ENCODE measurements around the gene GLCE.

DNA sequence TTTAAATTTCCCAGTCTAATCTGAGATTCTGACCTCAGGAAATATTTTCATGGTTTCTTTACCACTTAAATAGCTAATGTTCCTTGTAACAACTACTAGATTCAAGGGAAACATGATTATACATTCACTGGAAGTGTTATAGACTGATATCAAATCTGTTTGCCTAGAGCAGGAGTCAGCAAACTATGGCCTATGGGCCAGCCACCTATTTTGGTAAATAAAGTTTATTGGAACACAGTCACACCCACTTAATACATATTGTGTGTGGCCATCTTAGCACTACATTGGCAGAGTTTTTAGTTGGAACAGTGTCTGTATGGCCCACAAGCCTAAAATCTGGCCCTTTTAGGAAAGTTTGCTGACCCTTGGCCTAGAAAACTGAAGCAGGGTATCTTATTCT, 50.1 kb downstream of the GLCE start:
- TF ChIP-seq CTCF (IDR thresholded peaks at IDR 0.05) (no peak), POLR2A (IDR thresholded peaks at IDR 0.05) (no peak)

Data from esophagus squamous epithelium (tissue), 4 donors.